WTC11 (cell line): Measurements from ENCODE around the gene ARHGEF28. TPM values are rescaled to one million over a fixed set of nuclear protein-coding genes. Genes with fewer than 3 reads are reported as not detected.

ENCODE experiments used
- ATAC-seq: fragments of 200-7000 bp; cut with Tn5 transposase; 2 replicates; pipeline ENCODE4 v1.10.0; 2021; ENCODE audit warnings: mild to moderate bottlenecking, moderate library complexity
- CTCF ChIA-PET: fragments of 300-600 bp; sonication (Branson Sonifier 250); formaldehyde crosslinking; loops from one replicate; lab custom pipeline; 2021; ENCODE audit warnings: antibody characterized with exemption; lab: Charles Lee
- POLR2A ChIA-PET: fragments of 350-600 bp; sonication (Branson Sonifier 250); formaldehyde crosslinking; loops from one replicate; lab custom pipeline; 2021; ENCODE audit warnings: antibody characterized with exemption; lab: Charles Lee
- DNase-seq: peaks from one replicate; pipeline ENCODE4 v3.0.0; 2021; ENCODE audit warnings: low spot score
- H3K27ac Mint-ChIP-seq: 2 replicates; pipeline ENCODE4 v1.8.0; 2021; ENCODE audit warnings: mixed read lengths
- H3K27me3 Mint-ChIP-seq: 2 replicates; pipeline ENCODE4 v1.8.0; 2021; ENCODE audit warnings: low read depth, mild to moderate bottlenecking, moderate library complexity, mixed read lengths
- H3K36me3 Mint-ChIP-seq: 2 replicates; pipeline ENCODE4 v1.8.0; 2021; ENCODE audit warnings: mixed read lengths
- H3K4me1 Mint-ChIP-seq: 2 replicates; pipeline ENCODE4 v1.8.0; 2022; ENCODE audit warnings: mixed read lengths
- H3K4me3 Mint-ChIP-seq: 2 replicates; pipeline ENCODE4 v1.8.0; 2021; ENCODE audit warnings: mild to moderate bottlenecking, moderate library complexity, mixed read lengths
- H3K9me3 Mint-ChIP-seq: 2 replicates; pipeline ENCODE4 v1.8.0; 2021; ENCODE audit warnings: mixed read lengths
- CREM ChIP-seq: sonication (generic); formaldehyde crosslinking; IDR thresholded peaks from 2 replicates; pipeline ENCODE4 v1.8.1; 2022; ENCODE audit warnings: mild to moderate bottlenecking, missing genetic modification reagents, moderate library complexity
- ELF4 ChIP-seq: sonication (generic); formaldehyde crosslinking; IDR thresholded peaks from 2 replicates; pipeline ENCODE4 v1.8.1; 2022; ENCODE audit warnings: low read depth, mild to moderate bottlenecking, moderate library complexity, missing genetic modification reagents
- IRF1 ChIP-seq: sonication (generic); formaldehyde crosslinking; IDR thresholded peaks from 2 replicates; pipeline ENCODE4 v1.8.0; 2023; ENCODE audit warnings: missing genetic modification reagents
- JUN ChIP-seq: sonication (generic); formaldehyde crosslinking; IDR thresholded peaks from 2 replicates; pipeline ENCODE4 v1.8.0; 2023; ENCODE audit warnings: mild to moderate bottlenecking, missing genetic modification reagents
- TEAD4 ChIP-seq: sonication (generic); formaldehyde crosslinking; IDR thresholded peaks from 2 replicates; pipeline ENCODE4 v1.8.0; 2022; ENCODE audit warnings: mild to moderate bottlenecking, missing genetic modification reagents
- ZNF512 ChIP-seq: sonication (generic); formaldehyde crosslinking; IDR thresholded peaks from 2 replicates; pipeline ENCODE4 v1.8.1; 2022; ENCODE audit warnings: missing genetic modification reagents, borderline replicate concordance
- ZNF671 ChIP-seq: fragments of 250-450 bp; sonication (Bioruptor Pico); IDR thresholded peaks from 2 replicates; pipeline ENCODE4 v1.8.0; 2021; ENCODE audit warnings: mild to moderate bottlenecking
- ZSCAN18 ChIP-seq: fragments of 250-450 bp; sonication (Bioruptor Pico); IDR thresholded peaks from 2 replicates; pipeline ENCODE4 v2.1.2; 2022; ENCODE audit warnings: mild to moderate bottlenecking, moderate library complexity
- total RNA-seq: library from RNA; stranded (reverse); gene quantifications from 3 replicates; pipeline ENCODE4 v1.2.3, GENCODE V29; 2021
- TF ChIP-seq, protein P1 (sequence below): sonication (generic); formaldehyde crosslinking; IDR thresholded peaks from 2 replicates; pipeline ENCODE4 v1.8.1; 2023; ENCODE audit warnings: mild to moderate bottlenecking, missing genetic modification reagents
- TF ChIP-seq, protein P2 (sequence below): sonication (generic); formaldehyde crosslinking; IDR thresholded peaks from 2 replicates; pipeline ENCODE4 v1.8.1; 2023; ENCODE audit warnings: mild to moderate bottlenecking, missing genetic modification reagents, borderline replicate concordance

ARHGEF28 gene
- total RNA-seq, 1 experiment from 2014 or later, result 0.96 TPM

GRCh38 chr5:73939557-73939956, 313.6 kb downstream of the ARHGEF28 start:
- Mint-ChIP-seq H3K9me3 (peaks cover 15% of the 10 kb centered on the region), H3K27me3 (no peaks in the 10 kb centered on the region)
- DNase-seq, result no peak
- TF ChIP-seq TEAD4, result no peak
- TF ChIP-seq, all 79 proteins: peak for 0
- H3K27ac Mint-ChIP-seq, result no peak overlapping the region
- no peak overlapping the region for H3K4me3 Mint-ChIP-seq
- ChIA-PET POLR2A (no interaction called here), CTCF (no interaction called here)
- H3K36me3 Mint-ChIP-seq, result no peaks in the 10 kb centered on the region; the same call in 1 of the 2 replicates
- ATAC-seq, result no peak
- H3K4me1 Mint-ChIP-seq, result peaks cover 10% of the 10 kb centered on the region

DNA sequence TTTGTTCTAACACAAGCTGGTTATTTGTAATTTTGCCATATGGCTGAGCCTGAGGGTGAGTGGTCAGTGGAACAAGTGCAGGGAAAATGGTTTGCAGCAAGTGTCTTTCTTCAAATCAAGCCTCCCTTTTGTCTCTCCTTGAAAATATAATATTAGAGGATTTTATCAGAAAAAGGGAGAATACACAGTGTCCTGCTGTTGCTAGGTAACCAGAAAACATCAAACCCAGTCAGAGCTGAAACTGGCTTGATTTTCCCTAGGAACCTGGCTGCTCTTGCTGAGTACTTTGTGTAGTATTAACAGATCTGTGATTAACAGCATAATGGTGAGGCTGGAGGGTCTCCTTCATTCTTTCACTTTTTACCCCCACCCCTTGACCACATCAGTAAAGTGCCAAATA, 314.0 kb downstream of the ARHGEF28 start:
- Mint-ChIP-seq H3K27me3 (no peaks in the 10 kb centered on the region), H3K9me3 (peaks cover 18% of the 10 kb centered on the region), H3K4me1 (peaks cover 10% of the 10 kb centered on the region), H3K36me3 (no peaks in the 10 kb centered on the region; the same call in 1 of the 2 replicates), H3K27ac (no peak overlapping the region), H3K4me3 (no peak overlapping the region)
- no peak for TF ChIP-seq CREM (CRISPR knock-in tag)
- TF ChIP-seq, protein P1, sequence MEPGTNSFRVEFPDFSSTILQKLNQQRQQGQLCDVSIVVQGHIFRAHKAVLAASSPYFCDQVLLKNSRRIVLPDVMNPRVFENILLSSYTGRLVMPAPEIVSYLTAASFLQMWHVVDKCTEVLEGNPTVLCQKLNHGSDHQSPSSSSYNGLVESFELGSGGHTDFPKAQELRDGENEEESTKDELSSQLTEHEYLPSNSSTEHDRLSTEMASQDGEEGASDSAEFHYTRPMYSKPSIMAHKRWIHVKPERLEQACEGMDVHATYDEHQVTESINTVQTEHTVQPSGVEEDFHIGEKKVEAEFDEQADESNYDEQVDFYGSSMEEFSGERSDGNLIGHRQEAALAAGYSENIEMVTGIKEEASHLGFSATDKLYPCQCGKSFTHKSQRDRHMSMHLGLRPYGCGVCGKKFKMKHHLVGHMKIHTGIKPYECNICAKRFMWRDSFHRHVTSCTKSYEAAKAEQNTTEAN (CRISPR knock-in tag), result no peak
- CTCF ChIA-PET, result no interaction called here
- POLR2A ChIA-PET, result no interaction called here
- ATAC-seq (no peak), DNase-seq (no peak)

DNA sequence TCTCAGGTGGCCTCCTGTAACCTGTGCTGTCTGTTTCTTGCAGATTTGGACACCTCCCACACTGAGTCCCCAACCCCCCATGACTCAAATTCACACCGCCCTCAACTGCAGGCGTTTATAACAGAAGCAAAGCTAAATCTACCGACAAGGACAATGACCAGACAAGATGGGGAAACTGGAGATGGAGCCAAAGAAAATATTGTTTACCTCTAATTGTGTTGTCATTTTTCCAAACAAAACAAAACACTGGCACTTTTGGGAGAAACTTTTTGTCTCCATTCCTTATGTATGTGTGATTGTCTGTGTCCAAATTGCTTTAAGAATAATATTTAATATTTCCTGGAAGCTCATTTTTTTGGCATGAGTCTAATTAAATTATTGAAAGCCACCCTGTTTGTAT, 314.8 kb downstream of the ARHGEF28 start:
- ATAC-seq (no peak), DNase-seq (no peak)
- ChIA-PET CTCF (no interaction called here), POLR2A (no interaction called here)
- Mint-ChIP-seq H3K27me3 (no peaks in the 10 kb centered on the region), H3K27ac (no peak overlapping the region), H3K4me1 (peaks cover 10% of the 10 kb centered on the region), H3K36me3 (no peaks in the 10 kb centered on the region; the same call in 1 of the 2 replicates), H3K4me3 (no peak overlapping the region), H3K9me3 (peaks cover 18% of the 10 kb centered on the region)
- TF ChIP-seq ZSCAN18 (CRISPR knock-in tag) (no peak), ZNF512 (CRISPR knock-in tag) (no peak), IRF1 (CRISPR knock-in tag) (no peak), JUN (CRISPR knock-in tag) (no peak), ZNF671 (no peak), ELF4 (CRISPR knock-in tag) (no peak), CREM (CRISPR knock-in tag) (no peak)
- TF ChIP-seq, protein P2, sequence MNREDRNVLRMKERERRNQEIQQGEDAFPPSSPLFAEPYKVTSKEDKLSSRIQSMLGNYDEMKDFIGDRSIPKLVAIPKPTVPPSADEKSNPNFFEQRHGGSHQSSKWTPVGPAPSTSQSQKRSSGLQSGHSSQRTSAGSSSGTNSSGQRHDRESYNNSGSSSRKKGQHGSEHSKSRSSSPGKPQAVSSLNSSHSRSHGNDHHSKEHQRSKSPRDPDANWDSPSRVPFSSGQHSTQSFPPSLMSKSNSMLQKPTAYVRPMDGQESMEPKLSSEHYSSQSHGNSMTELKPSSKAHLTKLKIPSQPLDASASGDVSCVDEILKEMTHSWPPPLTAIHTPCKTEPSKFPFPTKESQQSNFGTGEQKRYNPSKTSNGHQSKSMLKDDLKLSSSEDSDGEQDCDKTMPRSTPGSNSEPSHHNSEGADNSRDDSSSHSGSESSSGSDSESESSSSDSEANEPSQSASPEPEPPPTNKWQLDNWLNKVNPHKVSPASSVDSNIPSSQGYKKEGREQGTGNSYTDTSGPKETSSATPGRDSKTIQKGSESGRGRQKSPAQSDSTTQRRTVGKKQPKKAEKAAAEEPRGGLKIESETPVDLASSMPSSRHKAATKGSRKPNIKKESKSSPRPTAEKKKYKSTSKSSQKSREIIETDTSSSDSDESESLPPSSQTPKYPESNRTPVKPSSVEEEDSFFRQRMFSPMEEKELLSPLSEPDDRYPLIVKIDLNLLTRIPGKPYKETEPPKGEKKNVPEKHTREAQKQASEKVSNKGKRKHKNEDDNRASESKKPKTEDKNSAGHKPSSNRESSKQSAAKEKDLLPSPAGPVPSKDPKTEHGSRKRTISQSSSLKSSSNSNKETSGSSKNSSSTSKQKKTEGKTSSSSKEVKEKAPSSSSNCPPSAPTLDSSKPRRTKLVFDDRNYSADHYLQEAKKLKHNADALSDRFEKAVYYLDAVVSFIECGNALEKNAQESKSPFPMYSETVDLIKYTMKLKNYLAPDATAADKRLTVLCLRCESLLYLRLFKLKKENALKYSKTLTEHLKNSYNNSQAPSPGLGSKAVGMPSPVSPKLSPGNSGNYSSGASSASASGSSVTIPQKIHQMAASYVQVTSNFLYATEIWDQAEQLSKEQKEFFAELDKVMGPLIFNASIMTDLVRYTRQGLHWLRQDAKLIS (CRISPR knock-in tag), result no peak
- TF ChIP-seq, protein P1 (CRISPR knock-in tag), result no peak
